B cell (primary cell): ENCODE results near the gene OVCH2.

Experiments used
- EZH2 ChIP-seq: IDR thresholded peaks from 2 replicates; pipeline ENCODE4 v1.6.1; 2012; ENCODE audit warnings: borderline replicate concordance, low read depth, mild to moderate bottlenecking, moderate library complexity, low read length; ENCODE audit not compliant: insufficient read depth, poor library complexity, severe bottlenecking
- TF ChIP-seq, protein P1 (sequence below): fragments of 200-600 bp; IDR thresholded peaks from one replicate; pipeline ENCODE4 v1.8.0; 2022; ENCODE audit warnings: antibody characterized with exemption, mild to moderate bottlenecking

DNA sequence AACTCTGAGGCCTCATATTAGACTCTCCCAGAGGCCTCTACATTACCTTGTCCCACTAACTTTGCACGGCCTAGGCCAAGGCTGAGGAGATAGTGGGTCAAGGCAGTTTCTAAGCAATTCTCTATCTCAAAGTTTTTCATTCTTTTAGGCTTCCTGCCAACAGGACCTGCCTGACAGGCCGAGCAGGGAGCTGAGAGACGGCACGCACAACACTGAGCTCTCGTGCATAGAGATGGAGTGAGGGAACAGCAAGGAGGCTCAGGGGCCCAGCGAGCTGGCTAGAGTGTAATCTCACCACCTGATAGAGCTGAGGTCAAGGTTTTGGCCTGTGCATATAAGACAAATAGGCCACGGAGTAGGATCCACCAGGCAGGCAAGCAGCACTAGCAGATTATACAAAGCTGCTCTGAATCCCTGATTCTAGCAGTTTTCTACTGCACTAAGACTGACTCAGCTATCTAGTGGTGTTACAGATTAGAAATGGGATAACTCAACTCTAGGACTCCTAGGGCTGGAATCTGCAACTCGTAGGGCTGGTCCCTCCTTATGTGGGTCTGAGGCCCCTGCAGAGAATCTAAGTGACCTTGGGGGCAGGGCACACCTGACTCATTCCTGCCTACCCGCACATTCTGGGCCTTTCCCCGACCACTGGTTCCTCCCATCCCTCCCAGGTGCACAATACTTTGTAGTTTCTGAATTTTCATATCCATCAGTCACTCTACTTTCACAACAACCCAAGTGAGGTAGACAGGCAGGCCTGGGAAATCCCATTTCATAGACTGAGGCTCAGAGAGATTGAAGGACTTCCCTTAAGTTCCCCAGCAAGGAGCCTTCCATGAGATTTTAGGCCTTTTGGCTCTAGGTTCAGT lies 34.7 kb downstream of the OVCH2 start:
- TF ChIP-seq EZH2, result no peak
- TF ChIP-seq, protein P1, sequence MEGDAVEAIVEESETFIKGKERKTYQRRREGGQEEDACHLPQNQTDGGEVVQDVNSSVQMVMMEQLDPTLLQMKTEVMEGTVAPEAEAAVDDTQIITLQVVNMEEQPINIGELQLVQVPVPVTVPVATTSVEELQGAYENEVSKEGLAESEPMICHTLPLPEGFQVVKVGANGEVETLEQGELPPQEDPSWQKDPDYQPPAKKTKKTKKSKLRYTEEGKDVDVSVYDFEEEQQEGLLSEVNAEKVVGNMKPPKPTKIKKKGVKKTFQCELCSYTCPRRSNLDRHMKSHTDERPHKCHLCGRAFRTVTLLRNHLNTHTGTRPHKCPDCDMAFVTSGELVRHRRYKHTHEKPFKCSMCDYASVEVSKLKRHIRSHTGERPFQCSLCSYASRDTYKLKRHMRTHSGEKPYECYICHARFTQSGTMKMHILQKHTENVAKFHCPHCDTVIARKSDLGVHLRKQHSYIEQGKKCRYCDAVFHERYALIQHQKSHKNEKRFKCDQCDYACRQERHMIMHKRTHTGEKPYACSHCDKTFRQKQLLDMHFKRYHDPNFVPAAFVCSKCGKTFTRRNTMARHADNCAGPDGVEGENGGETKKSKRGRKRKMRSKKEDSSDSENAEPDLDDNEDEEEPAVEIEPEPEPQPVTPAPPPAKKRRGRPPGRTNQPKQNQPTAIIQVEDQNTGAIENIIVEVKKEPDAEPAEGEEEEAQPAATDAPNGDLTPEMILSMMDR, result no peak
